ENCODE results near the gene IKZF4. TPM values are rescaled to one million over a fixed set of nuclear protein-coding genes. Genes with fewer than 3 reads are reported as not detected.

The IKZF4 gene
- total and polyA plus RNA-seq, 2 donors from 2014 or later = 2.7 to 9.4 TPM

DNA sequence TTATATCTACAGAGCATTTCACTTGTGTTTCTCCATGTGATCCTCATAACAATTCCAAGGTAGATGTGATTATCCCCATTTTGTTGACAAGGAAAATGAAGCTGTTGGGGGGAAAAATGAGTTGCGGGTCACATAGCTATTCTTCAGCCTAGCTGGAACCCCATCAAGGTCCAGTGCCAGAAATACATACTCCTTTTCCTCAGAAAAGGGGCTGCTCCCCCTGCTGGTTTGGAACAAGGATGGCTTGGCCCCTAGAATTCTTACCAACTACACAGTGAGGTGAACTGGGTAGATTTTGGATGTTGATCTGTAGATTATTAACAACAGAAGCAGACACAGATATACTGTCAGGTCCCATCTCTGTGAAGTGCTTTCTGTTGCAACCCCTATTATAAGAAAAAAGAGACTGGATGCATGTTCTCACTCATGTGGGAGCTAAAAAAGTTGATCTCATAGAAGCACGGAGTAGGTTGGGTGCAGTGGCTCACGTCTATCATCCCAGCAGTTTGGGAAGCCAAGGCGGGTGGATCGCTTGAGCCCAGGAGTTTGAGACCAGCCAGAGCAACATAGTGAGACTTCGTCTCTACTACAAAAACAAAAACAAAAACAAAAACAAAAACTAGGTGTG, 8.9 kb downstream of the IKZF4 start:
- intact Hi-C loops (cut with DNase I) = no loop called here
- no peak for FAIRE-seq
- Histone ChIP-seq H3K9me3 (ENCODE audit: control insufficient read depth in 2 of 3, insufficient read depth in 1 of 3, low read length in 3 of 3) (no peaks in the 10 kb centered on the region), H3K27me3 (ENCODE audit: control insufficient read depth, insufficient read depth, low read length) (no peaks in the 10 kb centered on the region), H3K4me3 (ENCODE audit: low read length in 3 of 3) (no peak overlapping the region), H3K9ac (ENCODE audit: low read length in 3 of 3) (no peak overlapping the region), H3K4me1 (ENCODE audit: control insufficient read depth in 2 of 3, insufficient read depth in 2 of 3, low read depth in 1 of 3, low read length in 3 of 3) (peaks cover 0 to 3% (median 0%) of the 10 kb centered on the region in 3 donors), H3K36me3 (ENCODE audit: control insufficient read depth in 2 of 3, insufficient read depth in 3 of 3, low read length in 3 of 3) (peaks cover 8 to 23% (median 9%) of the 10 kb centered on the region in 3 donors), H3K27ac (ENCODE audit: low read depth in 2 of 2, low read length in 2 of 2) (peak overlapping the region in 1 of 2 donors; percentile 14)
- TF ChIP-seq CTCF (IDR thresholded peaks at IDR 0.05; ENCODE audit: borderline replicate concordance, extremely low read depth, insufficient read depth) = peak; percentile 71
- peak in 3 of 5 donors; percentile 59 to 87 (median 70) for DNase-seq

DNA sequence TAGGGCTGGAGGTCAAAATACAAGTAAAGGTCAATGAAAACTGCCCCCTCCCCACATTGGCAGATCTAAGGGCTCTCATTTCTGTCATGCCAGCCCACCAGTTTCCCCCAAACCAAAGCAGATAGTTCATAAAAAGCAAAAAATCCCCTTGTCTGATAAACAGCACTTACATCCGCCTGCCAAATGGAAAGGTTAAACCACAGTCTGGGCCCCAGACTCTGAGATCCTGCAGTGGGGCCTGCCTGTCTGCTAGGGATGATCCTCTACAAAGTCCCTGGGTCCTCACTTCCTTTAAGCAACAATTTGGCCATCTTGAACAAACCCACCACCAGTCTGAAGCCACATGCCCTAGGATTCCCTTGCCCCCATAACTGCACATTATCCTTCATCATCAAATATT, 11.1 kb downstream of the IKZF4 start:
- intact Hi-C loops (cut with DNase I) = no loop called here
- DNase-seq (no peak), FAIRE-seq (no peak)
- H3K36me3 ChIP-seq (ENCODE audit: control insufficient read depth in 2 of 3, insufficient read depth in 3 of 3, low read length in 3 of 3) = peaks cover 8 to 16% (median 13%) of the 10 kb centered on the region in 3 donors
- H3K9ac ChIP-seq (ENCODE audit: low read length in 3 of 3) = no peak overlapping the region
- H3K9me3 ChIP-seq (ENCODE audit: control insufficient read depth in 2 of 3, insufficient read depth in 1 of 3, low read length in 3 of 3) = no peaks in the 10 kb centered on the region
- H3K27me3 ChIP-seq (ENCODE audit: control insufficient read depth, insufficient read depth, low read length) = no peaks in the 10 kb centered on the region
- peaks cover 0 to 3% (median 0%) of the 10 kb centered on the region in 3 donors for H3K4me1 ChIP-seq (ENCODE audit: control insufficient read depth in 2 of 3, insufficient read depth in 2 of 3, low read depth in 1 of 3, low read length in 3 of 3)
- no peak overlapping the region for H3K4me3 ChIP-seq (ENCODE audit: low read length in 3 of 3)
- no peak for TF ChIP-seq CTCF (IDR thresholded peaks at IDR 0.05; ENCODE audit: borderline replicate concordance, extremely low read depth, insufficient read depth)
- H3K27ac ChIP-seq (ENCODE audit: low read depth in 2 of 2, low read length in 2 of 2) = no peak overlapping the region

DNA sequence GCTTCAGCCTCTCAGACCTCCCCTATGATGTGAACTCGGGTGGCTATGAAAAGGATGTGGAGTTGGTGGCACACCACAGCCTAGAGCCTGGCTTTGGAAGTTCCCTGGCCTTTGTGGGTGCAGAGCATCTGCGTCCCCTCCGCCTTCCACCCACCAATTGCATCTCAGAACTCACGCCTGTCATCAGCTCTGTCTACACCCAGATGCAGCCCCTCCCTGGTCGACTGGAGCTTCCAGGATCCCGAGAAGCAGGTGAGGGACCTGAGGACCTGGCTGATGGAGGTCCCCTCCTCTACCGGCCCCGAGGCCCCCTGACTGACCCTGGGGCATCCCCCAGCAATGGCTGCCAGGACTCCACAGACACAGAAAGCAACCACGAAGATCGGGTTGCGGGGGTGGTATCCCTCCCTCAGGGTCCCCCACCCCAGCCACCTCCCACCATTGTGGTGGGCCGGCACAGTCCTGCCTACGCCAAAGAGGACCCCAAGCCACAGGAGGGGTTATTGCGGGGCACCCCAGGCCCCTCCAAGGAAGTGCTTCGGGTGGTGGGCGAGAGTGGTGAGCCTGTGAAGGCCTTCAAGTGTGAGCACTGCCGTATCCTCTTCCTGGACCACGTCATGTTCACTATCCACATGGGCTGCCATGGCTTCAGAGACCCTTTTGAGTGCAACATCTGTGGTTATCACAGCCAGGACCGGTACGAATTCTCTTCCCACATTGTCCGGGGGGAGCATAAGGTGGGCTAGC, 13.9 kb downstream of the IKZF4 start:
- Histone ChIP-seq H3K27me3 (ENCODE audit: control insufficient read depth, insufficient read depth, low read length) (no peaks in the 10 kb centered on the region), H3K4me3 (ENCODE audit: low read length in 3 of 3) (no peak overlapping the region), H3K9ac (ENCODE audit: low read length in 3 of 3) (no peak overlapping the region), H3K27ac (ENCODE audit: low read depth in 2 of 2, low read length in 2 of 2) (no peak overlapping the region), H3K4me1 (ENCODE audit: control insufficient read depth in 2 of 3, insufficient read depth in 2 of 3, low read depth in 1 of 3, low read length in 3 of 3) (no peaks in the 10 kb centered on the region), H3K9me3 (ENCODE audit: control insufficient read depth in 2 of 3, insufficient read depth in 1 of 3, low read length in 3 of 3) (no peaks in the 10 kb centered on the region), H3K36me3 (ENCODE audit: control insufficient read depth in 2 of 3, insufficient read depth in 3 of 3, low read length in 3 of 3) (peaks cover 10 to 13% (median 10%) of the 10 kb centered on the region in 3 donors)
- intact Hi-C loops (cut with DNase I) = no loop called here
- DNase-seq (no peak), FAIRE-seq (no peak)
- no peak for TF ChIP-seq CTCF (IDR thresholded peaks at IDR 0.05; ENCODE audit: borderline replicate concordance, extremely low read depth, insufficient read depth)

Data from kidney (tissue), 14 donors.